ENCODE results near the gene NDUFAF2.

The NDUFAF2 gene

GRCh38 chr5:61200582-61201155 lies 255.7 kb downstream of the NDUFAF2 start:
- no peak overlapping the region for H2AFZ ChIP-seq (ENCODE audit: low read depth, low read length)
- no peak for TF ChIP-seq EZH2phosphoT487 (IDR thresholded peaks at IDR 0.05; ENCODE audit: low read depth)
- TF ChIP-seq CTCF (IDR thresholded peaks at IDR 0.05; ENCODE audit: low read depth, low read length): no peak
- H3K27me3 ChIP-seq (ENCODE audit: low read depth, low read length): no peaks in the 10 kb centered on the region
- no peaks in the 10 kb centered on the region for H4K20me1 ChIP-seq (ENCODE audit: insufficient read depth, low read length)
- H3K4me2 ChIP-seq (ENCODE audit: low read length): no peak overlapping the region
- H3K36me3 ChIP-seq (replicated peaks; ENCODE audit: low read depth, low read length): no peaks in the 10 kb centered on the region
- no peak overlapping the region for H3K4me3 ChIP-seq (ENCODE audit: low read length)
- no peaks in the 10 kb centered on the region for H3K4me1 ChIP-seq (ENCODE audit: low read length)
- no peaks in the 10 kb centered on the region; the same call in 1 of the 2 replicates for H3K9me3 ChIP-seq (ENCODE audit: insufficient read depth, low read length)
- H3K27ac ChIP-seq (ENCODE audit: low read length): no peak overlapping the region
- no peaks in the 10 kb centered on the region for H3K79me2 ChIP-seq (ENCODE audit: low read length)
- H3K9ac ChIP-seq (ENCODE audit: low read length): no peak overlapping the region

- H3K9ac ChIP-seq (ENCODE audit: low read length): no peak overlapping the region
- H3K36me3 ChIP-seq (replicated peaks; ENCODE audit: low read depth, low read length): no peaks in the 10 kb centered on the region
- H3K27me3 ChIP-seq (ENCODE audit: low read depth, low read length): no peaks in the 10 kb centered on the region
- no peaks in the 10 kb centered on the region for H3K79me2 ChIP-seq (ENCODE audit: low read length)
- H3K4me2 ChIP-seq (ENCODE audit: low read length): no peak overlapping the region
- no peaks in the 10 kb centered on the region for H4K20me1 ChIP-seq (ENCODE audit: insufficient read depth, low read length)
- no peak overlapping the region for H2AFZ ChIP-seq (ENCODE audit: low read depth, low read length)
- no peaks in the 10 kb centered on the region; the same call in 1 of the 2 replicates for H3K9me3 ChIP-seq (ENCODE audit: insufficient read depth, low read length)
- no peak overlapping the region for H3K27ac ChIP-seq (ENCODE audit: low read length)
- H3K4me3 ChIP-seq (ENCODE audit: low read length): no peak overlapping the region
- TF ChIP-seq CTCF (IDR thresholded peaks at IDR 0.05; ENCODE audit: low read depth, low read length) (no peak), EZH2phosphoT487 (IDR thresholded peaks at IDR 0.05; ENCODE audit: low read depth) (no peak)
- H3K4me1 ChIP-seq (ENCODE audit: low read length): no peaks in the 10 kb centered on the region
Observed at GRCh38 chr5:61202213-61202612, 257.2 kb downstream of the NDUFAF2 start.
